Colon (tissue), 2 donors: ENCODE measurements around the gene NRAS.
A peak's percentile ranks its signal among the peaks of the same experiment; 100 is the strongest.
"Not testable (repeated sequence)": the region's sequence is repeated elsewhere in the genome, so short reads cannot be mapped to it uniquely, and the experiment has no call there.

Experiments
- FAIRE-seq: peaks from 2 replicates; lab custom pipeline; 2012; peaks lifted over from hg19 to GRCh38; lab: Jason Lieb, UNC
- donor health status: control.
- donor health status: control.

Gene NRAS

GRCh38 chr1:114716304-114717170 is at the start of gene NRAS:
TSS of gene NRAS (minus strand) at chr1:114716771. CDS start at chr1:114716160, 611 bp downstream.
- no peak for FAIRE-seq

GRCh38 chr1:114764689-114765088 is 48.1 kb upstream of the NRAS start:
- FAIRE-seq, result no peak

GRCh38 chr1:114758256-114758832 is 41.8 kb upstream of the NRAS start:
- no peak for FAIRE-seq

GRCh38 chr1:114757455-114758255 is 41.1 kb upstream of the NRAS start, which contains the start of gene CSDE1:
TSS of gene CSDE1 (minus strand) at chr1:114757984. CDS start at chr1:114739890, 18,094 bp downstream.
- peak; percentile 73 for FAIRE-seq

GRCh38 chr1:114756949-114757454 is 40.4 kb upstream of the NRAS start:
- FAIRE-seq, result no peak

- no peak for FAIRE-seq
These were observed 39.7 kb upstream of the NRAS start for GRCh38 chr1:114756009-114756892.

- no peak for FAIRE-seq
These were observed 38.7 kb upstream of the NRAS start for GRCh38 chr1:114755006-114755931.

GRCh38 chr1:114753702-114754101 is 37.1 kb upstream of the NRAS start:
- FAIRE-seq, result not testable (repeated sequence)

GRCh38 chr1:114753143-114753542 is 36.6 kb upstream of the NRAS start:
- FAIRE-seq, result no peak

- FAIRE-seq, result no peak
These were observed 34.2 kb upstream of the NRAS start for GRCh38 chr1:114750780-114751179.

- FAIRE-seq, result no peak
These were observed 33.3 kb upstream of the NRAS start for GRCh38 chr1:114749835-114750234.

- FAIRE-seq, result no peak
These were observed 30.0 kb upstream of the NRAS start for GRCh38 chr1:114746450-114747121.

- no peak for FAIRE-seq
These were observed 28.7 kb upstream of the NRAS start for GRCh38 chr1:114745291-114745690.

GRCh38 chr1:114741963-114742746 is 25.6 kb upstream of the NRAS start:
- no peak for FAIRE-seq

- no peak for FAIRE-seq
These were observed 23.8 kb upstream of the NRAS start for GRCh38 chr1:114740331-114740730.

- FAIRE-seq, result no peak
These were observed 20.8 kb upstream of the NRAS start for GRCh38 chr1:114737314-114737849.

GRCh38 chr1:114735479-114735878 is 18.9 kb upstream of the NRAS start:
- no peak for FAIRE-seq

- FAIRE-seq, result no peak
These were observed 13.2 kb upstream of the NRAS start for GRCh38 chr1:114729782-114730181.

GRCh38 chr1:114728553-114728952 is 12.0 kb upstream of the NRAS start:
- no peak for FAIRE-seq
